Activated naive CD4-positive, alpha-beta T cell treated with Interleukin-2 at 50 U/mL for 16 hours (primary cell): ENCODE measurements around the gene ENTPD7.

Experiments
- DNase-seq: peaks from one replicate; pipeline ENCODE4 v3.0.0-alpha.2; 2020

ENTPD7 gene

DNA sequence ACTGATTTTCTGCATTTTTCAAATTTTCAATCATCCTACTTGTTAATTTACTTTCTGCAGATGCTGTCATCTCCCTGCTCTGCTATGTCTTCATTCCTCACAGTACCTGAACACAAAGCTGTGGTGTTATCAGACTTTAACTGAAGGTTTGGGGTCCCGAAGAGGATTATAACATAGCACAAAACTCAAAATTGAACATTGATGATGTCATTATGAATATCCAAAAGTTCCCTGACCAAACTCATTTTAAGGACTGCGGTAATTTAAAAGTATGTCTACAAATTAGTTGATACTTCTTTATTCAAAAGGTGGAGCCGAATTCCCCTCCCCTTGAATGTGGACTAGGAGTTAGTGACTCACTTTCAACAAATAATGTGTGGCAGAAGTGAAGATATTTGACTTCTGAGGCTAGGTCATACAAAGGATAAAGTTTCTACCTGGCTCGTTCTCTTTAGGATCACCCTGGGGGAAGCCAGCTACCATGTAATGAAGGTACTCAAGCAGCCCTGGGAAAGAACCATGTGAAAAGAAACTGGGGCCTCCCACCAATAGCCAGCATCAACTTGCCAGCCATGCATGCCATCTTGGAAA, 6.4 kb upstream of the ENTPD7 start:
- no peak for DNase-seq

DNA sequence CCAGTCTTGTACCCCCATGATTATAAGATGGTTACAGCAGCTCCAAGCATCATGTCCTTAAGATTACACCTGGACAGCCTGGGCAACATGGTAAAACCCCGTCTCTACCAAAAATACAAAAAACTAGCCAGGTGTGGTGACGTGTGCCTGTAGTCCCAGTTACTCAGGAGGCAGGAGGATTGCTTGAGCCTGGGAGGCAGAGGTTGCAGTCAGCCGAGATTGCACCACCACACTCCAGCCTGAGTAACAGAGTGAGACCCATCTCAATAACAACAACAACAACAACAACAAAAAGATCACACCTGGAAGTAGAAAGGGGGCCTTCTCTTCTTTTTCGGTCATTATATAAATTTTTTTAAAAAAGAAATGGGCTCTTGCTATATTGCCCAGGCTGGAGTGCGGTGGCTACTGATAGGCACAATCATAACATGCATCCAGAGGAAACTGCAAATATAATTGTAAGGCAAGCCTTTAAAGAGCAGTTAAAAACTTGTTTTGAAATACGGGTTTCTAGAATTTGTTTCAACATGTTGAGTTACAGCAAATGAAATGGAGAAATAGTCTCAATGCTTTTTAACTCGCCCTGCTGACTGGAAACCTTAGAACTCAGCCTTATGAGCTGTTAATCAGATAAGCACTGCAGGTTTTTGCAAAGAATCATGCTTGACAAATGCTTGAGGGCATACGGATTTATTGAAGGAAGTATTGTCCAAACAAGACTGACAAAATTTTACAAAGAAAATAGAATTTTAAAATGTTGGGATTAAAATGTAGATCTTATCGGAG, 4.7 kb upstream of the ENTPD7 start:
- no peak for DNase-seq

DNA sequence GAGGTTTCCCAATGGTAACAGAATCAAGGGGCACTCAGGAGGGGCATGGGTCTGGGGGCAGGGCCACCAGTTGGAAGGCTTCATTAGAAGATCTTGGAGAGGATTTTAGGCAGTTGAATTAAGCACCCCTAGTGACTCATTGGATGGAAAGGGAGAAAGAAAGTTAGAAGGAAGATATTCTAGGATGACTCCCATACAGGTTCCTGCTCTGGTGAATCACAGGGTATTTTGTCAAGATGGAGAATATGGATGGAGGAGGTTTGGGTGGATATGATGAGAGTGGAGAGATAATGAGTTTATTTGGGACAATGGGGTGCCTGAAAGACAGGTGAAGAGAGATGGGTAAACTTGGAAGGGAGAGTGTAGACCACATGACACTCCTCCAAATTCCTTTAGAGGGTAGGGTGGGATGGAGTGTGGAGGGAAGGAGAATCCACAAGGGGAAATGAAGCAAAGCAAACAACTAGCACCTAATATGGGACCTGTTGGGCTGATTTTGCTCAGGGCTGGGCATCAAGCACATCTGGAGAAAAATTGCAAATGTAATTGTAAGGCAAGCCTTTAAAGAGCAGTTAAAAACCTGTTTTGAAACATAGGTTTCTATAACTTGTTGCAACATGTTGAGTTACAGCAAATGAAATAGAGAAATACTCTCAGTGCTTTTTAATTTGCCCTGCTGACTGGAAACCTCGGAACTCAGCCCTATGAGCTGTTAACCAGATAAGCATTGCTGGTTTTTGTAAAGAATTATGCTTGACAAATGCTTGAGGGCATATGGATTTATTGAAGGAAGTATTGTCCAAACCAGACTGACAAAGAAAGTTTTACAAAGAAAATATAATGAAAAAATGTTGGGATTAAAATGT, 2.9 kb upstream of the ENTPD7 start:
- no peak for DNase-seq

DNA sequence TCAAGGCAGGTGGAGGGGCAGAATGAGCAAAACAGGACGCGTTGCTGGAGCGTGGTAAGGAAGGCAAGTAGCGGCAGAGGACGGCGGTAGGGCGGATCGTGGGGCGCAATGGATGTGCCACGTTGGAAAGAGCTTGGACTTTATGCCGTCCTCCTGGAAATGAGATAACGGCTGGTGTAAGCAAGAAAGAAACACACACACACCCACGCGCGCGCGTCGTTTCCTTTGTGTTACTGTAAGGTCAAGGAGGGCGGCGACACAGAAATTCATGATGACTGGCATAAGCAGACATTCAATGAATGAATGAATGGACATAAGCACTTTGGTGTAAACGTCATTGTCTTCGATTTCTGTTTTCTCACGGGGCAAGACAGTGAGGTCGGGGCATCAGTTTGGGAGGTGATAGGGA, 683 bp upstream of the ENTPD7 start:
- peak; percentile 67 for DNase-seq

DNA sequence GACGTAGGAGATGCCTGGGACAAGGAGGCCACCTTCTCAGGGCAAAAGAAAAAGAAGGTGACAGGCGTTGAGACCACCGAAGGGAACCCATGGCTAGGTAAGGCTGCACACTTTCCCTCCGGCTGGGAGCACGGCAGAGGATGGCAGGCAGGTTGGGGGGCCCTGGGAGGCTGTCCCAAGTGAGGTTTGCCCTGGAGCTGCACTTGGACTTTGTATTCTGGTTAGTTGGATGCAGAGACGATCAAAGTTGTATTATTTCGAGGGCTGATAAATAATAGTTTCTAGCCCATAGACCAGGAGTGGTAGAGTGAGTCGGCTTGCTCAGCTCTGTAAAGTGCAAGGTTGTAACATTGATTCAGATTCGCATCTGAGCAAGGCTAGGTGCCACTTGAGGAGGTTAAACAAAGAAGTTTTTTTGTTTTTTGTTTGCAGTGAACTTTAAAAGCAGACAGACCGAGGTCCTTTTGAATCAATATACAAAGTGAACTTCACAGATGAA, 608 bp downstream of the ENTPD7 start:
- DNase-seq = no peak

DNA sequence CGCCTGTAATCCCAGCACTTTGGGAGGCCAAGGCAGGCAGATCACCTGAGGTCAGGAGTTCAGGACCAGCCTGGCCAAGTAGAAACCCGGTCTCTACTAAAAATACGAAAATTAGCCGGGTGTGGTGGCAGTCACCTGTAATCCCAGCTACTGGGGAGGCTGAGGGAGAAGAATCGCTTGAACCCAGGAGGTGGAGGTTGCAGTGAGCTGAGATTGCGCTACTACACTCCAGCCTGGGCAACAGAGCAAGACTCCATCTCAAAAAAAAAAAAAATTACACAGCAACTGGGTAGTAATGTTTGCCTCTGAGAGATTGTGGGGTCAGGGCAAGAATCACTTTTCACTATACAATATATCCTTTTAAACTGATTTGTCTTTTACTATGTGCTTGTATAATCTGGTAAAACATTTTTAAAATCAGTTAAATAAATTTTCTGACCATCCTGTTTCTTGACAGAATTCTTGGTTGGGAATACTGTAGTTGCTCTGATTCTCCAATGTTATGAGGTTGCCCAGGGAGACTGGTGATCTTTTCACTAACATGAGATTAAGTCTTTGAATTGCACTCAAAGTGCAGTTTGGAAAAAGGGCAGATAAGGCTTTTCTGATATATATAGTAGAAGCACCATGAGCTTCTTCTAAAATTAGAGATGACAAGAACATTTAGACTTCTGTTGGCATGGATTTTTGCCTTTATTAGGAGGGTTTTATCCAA, 1.5 kb downstream of the ENTPD7 start:
- DNase-seq = no peak

DNA sequence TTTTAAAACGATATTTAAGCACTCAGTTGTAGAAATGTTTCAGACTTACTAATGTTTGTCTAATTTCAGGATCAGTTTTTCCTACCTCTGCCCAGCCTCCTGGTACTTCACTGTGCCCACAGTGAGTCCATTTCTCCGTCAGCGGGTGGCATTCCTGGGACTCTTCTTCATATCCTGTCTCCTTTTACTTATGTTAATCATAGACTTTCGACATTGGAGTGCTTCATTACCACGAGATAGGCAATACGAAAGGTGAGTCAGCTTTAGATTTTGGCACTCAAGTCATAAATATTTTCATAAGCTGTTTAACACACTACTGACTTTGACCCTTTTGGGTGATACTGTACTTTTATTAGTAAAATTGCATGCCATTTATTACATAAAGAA, 2.1 kb downstream of the ENTPD7 start:
- DNase-seq = no peak

DNA sequence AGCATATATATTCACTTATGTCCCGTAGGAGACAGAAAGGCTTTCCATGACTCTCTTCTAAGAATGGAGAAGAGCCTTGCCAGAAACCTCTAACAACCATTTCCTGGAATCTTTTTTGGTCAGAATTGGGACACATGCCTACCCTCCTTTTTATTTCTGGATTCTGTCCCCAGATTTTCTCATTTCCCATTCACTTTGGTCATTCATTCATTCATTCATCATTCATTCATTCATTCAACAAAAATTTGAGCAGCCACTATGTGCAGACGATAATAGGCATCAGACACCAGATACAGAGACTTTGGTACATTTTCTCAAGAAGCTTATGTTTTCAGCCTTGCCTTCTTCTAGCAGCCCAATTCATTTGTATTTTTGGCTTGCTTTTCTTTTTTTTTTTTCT, 6.0 kb downstream of the ENTPD7 start:
- no peak for DNase-seq

DNA sequence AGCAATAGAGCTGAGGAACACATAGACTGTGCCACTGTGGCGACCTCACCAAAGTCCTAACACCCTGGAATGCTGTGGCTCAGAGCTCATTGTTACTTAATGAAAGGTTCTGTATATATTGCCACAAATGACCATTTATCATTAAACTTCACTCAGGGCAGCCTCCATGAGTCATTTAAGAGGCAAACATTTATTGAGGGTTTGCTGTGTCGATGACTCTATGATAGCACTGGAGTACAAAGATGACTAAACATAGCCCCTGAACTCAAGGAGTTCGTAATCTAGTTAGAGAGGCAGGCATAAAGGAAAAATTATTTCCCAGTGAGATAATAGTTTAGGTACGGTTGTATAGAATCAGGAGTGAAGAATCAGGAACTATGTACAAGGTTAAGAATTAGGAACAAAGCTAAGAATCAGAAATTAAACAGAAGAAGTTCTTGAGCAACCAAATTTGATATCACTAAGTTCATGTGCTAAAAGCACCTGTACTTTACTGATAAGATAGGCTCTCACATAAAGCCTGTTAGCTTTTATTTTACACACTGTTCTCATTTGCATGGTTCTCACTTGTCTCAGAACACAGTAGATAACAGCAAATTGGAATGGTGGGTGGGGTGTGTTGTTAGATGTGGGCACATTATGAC, 7.9 kb downstream of the ENTPD7 start:
- no peak for DNase-seq

DNA sequence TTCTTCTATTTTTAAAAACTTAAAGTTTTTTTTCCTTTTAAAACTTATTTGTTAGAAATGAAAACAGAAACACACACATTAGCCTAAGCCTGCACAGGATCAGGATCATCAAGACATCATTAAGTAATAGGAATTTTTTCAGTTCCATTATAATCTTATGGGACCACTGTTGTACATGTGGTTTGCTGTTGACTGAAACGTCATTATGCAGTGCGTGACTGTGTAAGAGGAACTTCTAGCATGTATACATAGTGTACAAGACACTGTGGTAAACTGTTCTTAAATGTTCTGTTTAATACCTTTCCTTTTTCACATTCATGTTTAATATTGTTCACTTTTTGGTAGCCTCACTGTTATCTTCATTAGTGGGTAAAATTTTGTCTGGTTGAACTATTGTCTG, 12.1 kb downstream of the ENTPD7 start:
- no peak for DNase-seq

DNA sequence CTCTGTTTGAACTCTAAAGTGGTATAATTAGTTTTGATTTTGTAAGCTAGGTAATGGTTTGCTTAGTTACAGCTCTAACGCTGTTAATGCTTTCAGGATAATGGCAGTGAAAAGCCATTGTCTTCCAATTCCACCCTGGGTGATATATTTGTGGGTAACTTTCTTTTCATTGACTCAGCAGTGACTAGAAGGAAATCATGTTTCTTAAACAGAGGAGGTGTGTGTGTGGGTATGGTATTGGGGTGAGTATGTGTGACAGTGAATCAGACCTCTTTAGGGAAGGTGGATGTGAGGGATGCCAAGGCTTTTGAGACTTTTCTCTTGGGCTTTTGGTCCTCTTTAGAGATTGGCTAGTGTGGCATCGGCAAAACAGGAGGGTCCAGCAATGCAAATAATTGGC, 13.6 kb downstream of the ENTPD7 start:
- no peak for DNase-seq

DNA sequence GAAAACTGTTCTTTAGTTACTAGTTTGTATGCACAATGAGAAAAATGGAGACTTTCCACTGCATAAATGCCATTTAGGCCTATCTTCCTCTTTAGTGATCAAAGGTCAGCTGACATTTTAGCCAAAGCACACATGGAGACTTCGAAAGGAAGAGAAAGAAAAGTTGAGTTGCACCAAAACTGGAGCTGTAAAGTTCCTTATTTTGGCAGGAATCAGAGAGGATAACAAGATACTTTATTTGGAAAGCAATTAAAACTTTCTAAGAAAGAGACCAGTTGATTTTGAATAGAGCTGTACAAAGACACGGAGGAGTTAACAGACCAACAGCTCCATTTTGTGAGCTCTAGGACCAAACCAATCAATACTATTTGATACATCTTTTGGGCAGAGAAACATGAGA, 14.2 kb downstream of the ENTPD7 start:
- no peak for DNase-seq

DNA sequence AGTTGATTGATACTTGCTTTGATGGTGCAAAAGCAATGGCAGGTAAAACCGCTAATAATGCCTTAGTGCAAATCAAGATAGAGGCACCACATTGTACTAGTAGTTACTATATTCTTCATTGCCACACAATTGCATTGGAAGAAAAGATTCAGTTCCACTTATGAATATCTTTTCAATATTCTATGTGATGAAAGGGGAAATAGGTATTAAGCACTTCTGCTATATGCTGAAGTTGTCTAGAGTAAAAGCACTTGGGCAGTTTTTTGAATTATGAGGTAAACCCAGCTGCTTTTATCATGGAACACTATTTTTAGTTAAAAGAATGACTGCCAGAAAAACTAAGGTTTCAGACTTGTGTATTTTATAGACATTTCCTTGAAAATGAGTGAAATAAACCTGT, 15.5 kb downstream of the ENTPD7 start:
- no peak for DNase-seq

DNA sequence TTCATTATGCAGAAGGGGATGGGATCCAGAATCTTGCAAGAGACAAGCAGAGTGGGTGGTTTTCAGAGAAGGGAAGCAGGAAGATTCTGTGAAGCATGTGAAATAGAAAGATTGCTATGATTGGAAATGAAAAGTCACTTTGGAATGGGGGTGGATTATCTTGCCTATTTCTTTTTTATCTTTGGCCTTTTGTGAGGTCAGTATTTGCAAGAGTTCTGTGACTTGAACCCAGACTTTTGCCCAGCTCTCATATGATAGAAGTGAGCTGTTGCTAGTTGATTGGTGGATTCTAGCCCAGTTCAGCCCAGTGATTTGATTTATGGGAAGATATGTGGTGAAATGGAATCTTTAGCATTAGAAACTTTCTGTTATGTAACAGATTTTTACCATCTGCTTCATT, 17.1 kb downstream of the ENTPD7 start:
- no peak for DNase-seq

DNA sequence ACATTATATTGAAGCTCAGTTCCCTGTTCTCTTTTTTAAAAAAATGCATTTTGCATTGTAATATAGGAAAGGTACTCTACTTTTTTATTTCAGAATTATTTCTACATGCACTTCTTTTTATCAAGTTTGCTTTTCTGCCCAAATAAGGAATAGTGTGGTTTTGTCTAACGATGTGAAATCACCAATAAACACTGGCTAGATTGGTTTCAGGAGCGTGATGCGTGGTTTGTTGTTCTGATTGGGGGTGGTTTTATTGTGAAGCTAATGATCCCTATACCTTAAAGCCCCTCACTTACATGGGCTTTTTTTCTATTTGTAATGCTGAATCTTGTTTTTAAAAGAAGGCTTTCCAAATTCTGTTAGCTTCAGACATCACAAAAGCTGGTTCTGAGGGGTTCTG, 17.6 kb downstream of the ENTPD7 start:
- no peak for DNase-seq

DNA sequence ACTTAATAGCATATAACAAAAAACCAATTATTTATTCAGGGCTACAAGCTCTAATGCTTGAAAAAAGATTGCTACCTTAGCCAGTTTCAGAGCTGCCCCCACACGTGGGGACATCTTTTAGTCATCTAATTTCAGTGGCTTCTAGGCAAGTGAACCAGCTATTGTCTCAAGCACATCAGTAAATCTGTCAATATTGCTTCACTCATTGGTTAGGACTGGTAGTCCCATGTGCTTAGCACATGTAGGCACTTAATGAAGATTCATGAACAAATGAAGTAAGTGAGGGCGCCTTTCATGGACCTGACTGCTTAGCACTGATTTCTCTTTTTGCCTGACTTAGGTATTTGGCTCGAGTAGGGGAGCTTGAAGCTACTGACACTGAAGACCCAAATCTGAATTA, 19.6 kb downstream of the ENTPD7 start:
- no peak for DNase-seq

DNA sequence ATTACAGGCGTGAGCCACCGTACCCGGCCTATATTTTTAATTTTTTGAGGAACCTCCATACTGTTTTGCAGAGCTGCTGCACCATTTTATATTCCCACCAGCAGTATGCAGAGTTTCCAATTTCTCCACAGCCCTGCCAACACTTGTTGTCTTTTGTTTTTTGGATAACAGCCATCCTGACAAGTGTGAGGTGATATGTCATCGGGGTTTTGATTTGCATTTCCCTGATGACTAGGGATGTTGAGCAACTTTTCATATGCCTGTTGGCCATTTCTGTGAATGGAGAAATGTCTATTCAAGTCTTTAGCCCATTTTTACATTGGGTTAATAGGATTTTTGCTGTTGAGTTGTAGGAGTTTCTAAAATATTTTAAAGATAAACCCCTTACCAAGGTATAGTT, 22.2 kb downstream of the ENTPD7 start:
- no peak for DNase-seq

DNA sequence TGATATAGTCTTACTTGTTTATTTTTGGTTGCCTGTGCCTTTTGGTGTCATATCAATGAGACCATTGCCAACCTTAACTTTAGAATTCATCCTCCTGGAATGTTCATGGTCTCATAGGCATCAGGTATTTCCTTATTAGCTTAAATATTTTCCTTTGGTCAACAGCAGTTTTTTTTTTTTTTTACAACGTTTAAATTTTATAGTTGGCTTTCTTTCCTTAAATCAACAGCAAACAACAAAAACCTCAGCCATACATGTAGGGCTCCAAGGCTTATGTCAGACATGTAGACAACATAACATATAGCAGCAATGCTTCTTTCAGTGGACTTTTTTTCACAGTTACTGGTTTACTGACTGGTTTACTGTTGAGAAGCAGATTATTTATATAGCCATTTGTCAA, 22.7 kb downstream of the ENTPD7 start:
- DNase-seq = no peak

DNA sequence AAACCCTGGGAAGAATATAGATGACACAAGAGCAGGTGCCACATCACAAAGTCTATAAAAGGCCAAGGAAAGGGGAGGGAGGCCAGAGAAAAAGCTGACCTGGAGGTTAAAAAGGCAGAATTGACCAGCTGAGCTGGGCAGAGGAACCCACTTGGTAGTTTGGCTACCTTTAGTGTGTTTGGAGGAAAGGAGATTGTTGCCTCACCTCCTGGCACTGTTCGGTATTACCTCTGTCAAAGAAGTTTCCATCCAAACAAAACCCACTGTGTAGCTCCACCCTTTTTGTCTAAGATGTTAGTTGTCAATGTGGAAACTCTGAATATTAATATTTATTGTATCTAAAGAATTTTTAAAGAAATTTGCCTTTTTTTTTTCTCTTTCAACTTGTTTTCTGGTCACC, 23.4 kb downstream of the ENTPD7 start:
- no peak for DNase-seq

DNA sequence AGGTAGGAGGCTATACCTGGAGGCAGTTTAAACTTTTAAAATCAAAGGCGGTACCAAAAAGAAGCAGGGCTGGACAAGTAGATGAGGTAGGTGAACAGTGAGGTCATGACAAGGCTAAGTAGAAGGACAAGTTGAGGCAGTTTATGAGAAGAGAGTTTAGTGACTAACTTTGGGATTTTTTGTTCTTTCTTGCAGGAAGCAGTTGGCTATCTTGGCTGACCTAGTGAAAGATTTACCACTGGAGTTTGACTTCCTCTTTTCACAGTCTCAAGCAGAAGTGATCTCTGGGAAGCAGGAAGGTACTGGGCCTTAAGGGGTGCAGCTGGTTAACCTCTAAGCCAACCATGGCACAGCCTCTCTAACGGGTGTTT, 26.3 kb downstream of the ENTPD7 start:
- no peak for DNase-seq

DNA sequence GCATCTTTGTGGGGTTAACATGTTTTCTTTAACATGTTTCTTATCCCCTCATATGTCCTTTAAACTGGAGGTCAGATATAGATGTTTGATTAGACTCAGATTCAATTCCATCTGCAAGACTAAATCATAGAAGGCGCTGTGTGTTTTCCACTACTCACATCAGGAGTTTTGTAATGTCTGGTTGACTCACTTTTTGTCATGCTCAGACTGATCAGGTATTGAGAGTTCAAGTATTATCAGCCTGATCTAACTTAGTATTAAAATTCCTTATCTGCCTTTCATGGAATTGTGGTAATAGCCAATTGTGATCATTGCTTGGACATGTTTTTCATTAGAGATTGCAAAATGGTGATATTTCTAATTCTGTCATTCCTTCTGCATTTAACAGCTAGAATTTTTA, 30.2 kb downstream of the ENTPD7 start:
- no peak for DNase-seq

DNA sequence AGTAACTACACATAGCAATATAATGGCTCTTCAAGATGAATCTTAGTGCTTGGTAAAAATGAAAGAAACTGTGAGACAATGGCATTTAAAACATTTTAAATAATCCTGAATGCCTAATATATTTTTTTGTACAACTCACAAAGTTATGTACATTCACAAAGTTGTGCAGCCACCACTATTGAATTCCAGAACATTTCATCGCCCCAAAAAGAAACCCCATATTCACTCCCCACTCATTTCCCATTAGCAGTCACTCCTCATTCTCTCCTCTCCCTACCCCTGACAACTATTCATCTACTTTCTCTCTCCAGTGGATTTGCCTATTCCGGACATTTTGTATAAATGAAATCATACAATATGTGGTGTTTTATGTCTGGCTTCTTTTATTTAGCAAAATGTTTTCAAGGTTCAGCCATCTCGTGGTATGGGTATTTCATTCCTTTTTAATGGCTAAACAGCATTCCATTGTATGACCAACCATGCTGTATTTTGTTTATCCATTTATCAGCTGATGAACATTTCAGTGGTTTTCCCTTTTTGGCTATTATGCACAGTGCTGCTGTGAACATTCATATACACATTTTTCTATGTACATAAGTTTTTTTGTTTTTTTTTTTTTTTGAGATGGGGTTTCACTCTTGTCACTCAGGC, 34.7 kb downstream of the ENTPD7 start:
- no peak for DNase-seq
